BJ (cell line): ENCODE results near the gene MAFG. TPM values are rescaled to one million over a fixed set of nuclear protein-coding genes. Genes with fewer than 3 reads are reported as not detected.

Experiments used
- CTCF ChIA-PET: fragments of 350-600 bp; formaldehyde crosslinking; extraction: SDS; loops from one replicate; lab custom pipeline; 2021; ENCODE audit warnings: antibody characterized with exemption, inconsistent platforms; lab: Yijun Ruan, JAX
- POLR2A ChIA-PET: fragments of 300-600 bp; sonication (Branson Sonifier 250); formaldehyde crosslinking; extraction: SDS; loops from one replicate; lab custom pipeline; 2021; ENCODE audit warnings: antibody characterized with exemption; lab: Charles Lee
- DNase-seq: peaks from one replicate; pipeline ENCODE4 v3.0.0-alpha.2; 2011; ENCODE audit warnings: low read depth
- H3K27me3 ChIP-seq: 2 replicates; pipeline ENCODE4 v1.6.0; 2011; ENCODE audit warnings: low read length; ENCODE audit not compliant: control insufficient read depth, insufficient read depth
- H3K36me3 ChIP-seq: 2 replicates; pipeline ENCODE4 v1.5.1; 2011; ENCODE audit warnings: low read length; ENCODE audit not compliant: control insufficient read depth, insufficient read depth
- H3K4me3 ChIP-seq: 2 replicates; pipeline ENCODE4 v1.5.1; 2011; ENCODE audit warnings: low read depth, mild to moderate bottlenecking, control low read depth, low read length
- CTCF ChIP-seq: IDR thresholded peaks from 2 replicates; pipeline ENCODE4 v1.5.1; 2011; ENCODE audit warnings: low read depth, mild to moderate bottlenecking, control low read depth, inconsistent platforms, low read length, moderate library complexity; ENCODE audit not compliant: insufficient read depth
- polyA plus RNA-seq: library from polyadenylated mRNA; depleted of rRNA; stranded (reverse); fragments of >200 nt; gene quantifications from 2 replicates; pipeline ENCODE4 v1.2.3, GENCODE V29; 2011

Gene MAFG
- polyA plus RNA-seq, 1 experiment = 20.6 TPM

- H3K27me3 ChIP-seq = no peaks in the 10 kb centered on the region
- TF ChIP-seq CTCF = no peak
- no peak for DNase-seq
- CTCF ChIA-PET = interaction anchor here (1.4 kb wide), 1 partner anchor 10 kb away, joined by 7 read pairs; no protein-coding TSS in a partner anchor
- H3K4me3 ChIP-seq = no peak overlapping the region
- POLR2A ChIA-PET = no interaction called here
- H3K36me3 ChIP-seq = 0 out of 2 replicates have a peak, but pooled peaks cover 3% of the 10 kb centered on the region
Measured at GRCh38 chr17:81879121-81879520, 48.4 kb downstream of the MAFG start.

- no peak overlapping the region for H3K4me3 ChIP-seq
Measured at GRCh38 chr17:81878294-81878693, 49.2 kb downstream of the MAFG start.

GRCh38 chr17:81877569-81877968 lies 50.0 kb downstream of the MAFG start:
- Histone ChIP-seq H3K36me3 (0 out of 2 replicates have a peak, but pooled peaks cover 5% of the 10 kb centered on the region), H3K4me3 (no peak overlapping the region), H3K27me3 (no peaks in the 10 kb centered on the region)
- DNase-seq = no peak
- no peak for TF ChIP-seq CTCF
- ChIA-PET POLR2A (no interaction called here), CTCF (interaction anchor here (0.7 kb wide), 1 partner anchor 82 kb away, joined by 3 read pairs; no protein-coding TSS in a partner anchor)

More at GRCh38 chr17:81878294-81878693, 49.2 kb downstream of the MAFG start:
- ChIA-PET CTCF (interaction anchor here (0.7 kb wide), 1 partner anchor 81 kb away, joined by 3 read pairs; no protein-coding TSS in a partner anchor), POLR2A (no interaction called here)
- H3K27me3 ChIP-seq = no peaks in the 10 kb centered on the region
- no peak for DNase-seq
- 0 out of 2 replicates have a peak, but pooled peaks cover 5% of the 10 kb centered on the region for H3K36me3 ChIP-seq
- TF ChIP-seq CTCF = no peak

- H3K36me3 ChIP-seq = peaks cover 20% of the 10 kb centered on the region
- H3K27me3 ChIP-seq = no peaks in the 10 kb centered on the region
- ChIA-PET POLR2A (interaction anchor here (0.6 kb wide), 1 partner anchor 12 kb away, joined by 5 read pairs; no protein-coding TSS in a partner anchor), CTCF (interaction anchor here (0.8 to 1.3 kb wide), 2 partner anchors 14 to 319 kb away, joined by 3 read pairs; partner anchors contain the start of gene FAAP100)
- no peak for DNase-seq
- peak overlapping the region; percentile 55 for H3K4me3 ChIP-seq
- TF ChIP-seq CTCF = peak; percentile 20; the same call in 1 of the 2 replicates
Measured at GRCh38 chr17:81871387-81872230, 55.9 kb downstream of the MAFG start.

- no peak for DNase-seq
- H3K36me3 ChIP-seq = peaks cover 24% of the 10 kb centered on the region
- POLR2A ChIA-PET = no interaction called here
Measured at GRCh38 chr17:81870981-81871386, 56.6 kb downstream of the MAFG start, which contains the start of gene ARHGDIA. ARHGDIA (minus strand) TSS chr17:81871337; CDS start chr17:81869930, 1,407 bp downstream.

More at GRCh38 chr17:81870981-81871386, 56.6 kb downstream of the MAFG start, which contains the start of gene ARHGDIA:
- Histone ChIP-seq H3K27me3 (no peaks in the 10 kb centered on the region), H3K4me3 (peak within 1 kb of the TSS; percentile 55)
- CTCF ChIA-PET = interaction anchor here (1.3 to 2.4 kb wide), 2 partner anchors 52 to 319 kb away, joined by 3 to 6 read pairs; partner anchors contain the start of gene FAAP100
- TF ChIP-seq CTCF = no peak
